ENCODE data around the gene TMPRSS4. TPM values are rescaled to one million over a fixed set of nuclear protein-coding genes. Genes with fewer than 3 reads are reported as not detected.

Gene TMPRSS4
- total RNA-seq, 1 donor from 2014 or later = 3.4 TPM

Other genes starting within 250 kb of the TMPRSS4 start
- gene FXYD6, start 200.4 kb upstream of the TMPRSS4 start, total RNA-seq (ENCODE audit: insufficient read depth, low replicate concordance) = 48.2 TPM
- gene TMPRSS13, start 147.7 kb upstream of the TMPRSS4 start, total RNA-seq (ENCODE audit: insufficient read depth, low replicate concordance) = 0.72 TPM
- gene IL10RA, start 90.7 kb upstream of the TMPRSS4 start, total RNA-seq (ENCODE audit: insufficient read depth, low replicate concordance) = 4.8 TPM
- gene SMIM35, start 9.9 kb downstream of the TMPRSS4 start, total RNA-seq (ENCODE audit: insufficient read depth, low replicate concordance) = 1.4 TPM
- gene SCN4B, start 75.7 kb downstream of the TMPRSS4 start, total RNA-seq (ENCODE audit: insufficient read depth, low replicate concordance) = 1.2 TPM
- 4.6 TPM for gene SCN2B, start 99.6 kb downstream of the TMPRSS4 start, total RNA-seq (ENCODE audit: insufficient read depth, low replicate concordance)
- gene JAML, start 147.9 kb downstream of the TMPRSS4 start, total RNA-seq (ENCODE audit: insufficient read depth, low replicate concordance) = 18.8 TPM
- 5.3 TPM for gene MPZL3, start 175.3 kb downstream of the TMPRSS4 start, total RNA-seq (ENCODE audit: insufficient read depth, low replicate concordance)
- 41.9 TPM for gene MPZL2, start 187.2 kb downstream of the TMPRSS4 start, total RNA-seq (ENCODE audit: insufficient read depth, low replicate concordance)
- not detected for gene CD3E, start 227.7 kb downstream of the TMPRSS4 start, total RNA-seq (ENCODE audit: insufficient read depth, low replicate concordance)

All from umbilical cord (tissue), 1 donor.